GM19397 (cell line): Measurements from ENCODE around the gene DEPP1.
"Not testable (repeated sequence)": the region's sequence is repeated elsewhere in the genome, so short reads cannot be mapped to it uniquely, and the experiment has no call there.

Experiments used
- ATAC-seq: cut with Tn5 transposase; IDR thresholded peaks from one replicate; pipeline ENCODE4 v1.9.1; 2021; ENCODE audit warnings: mild to moderate bottlenecking, moderate library complexity; ENCODE audit not compliant: unreplicated experiment

Gene DEPP1, protein sequence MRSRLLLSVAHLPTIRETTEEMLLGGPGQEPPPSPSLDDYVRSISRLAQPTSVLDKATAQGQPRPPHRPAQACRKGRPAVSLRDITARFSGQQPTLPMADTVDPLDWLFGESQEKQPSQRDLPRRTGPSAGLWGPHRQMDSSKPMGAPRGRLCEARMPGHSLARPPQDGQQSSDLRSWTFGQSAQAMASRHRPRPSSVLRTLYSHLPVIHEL

DNA sequence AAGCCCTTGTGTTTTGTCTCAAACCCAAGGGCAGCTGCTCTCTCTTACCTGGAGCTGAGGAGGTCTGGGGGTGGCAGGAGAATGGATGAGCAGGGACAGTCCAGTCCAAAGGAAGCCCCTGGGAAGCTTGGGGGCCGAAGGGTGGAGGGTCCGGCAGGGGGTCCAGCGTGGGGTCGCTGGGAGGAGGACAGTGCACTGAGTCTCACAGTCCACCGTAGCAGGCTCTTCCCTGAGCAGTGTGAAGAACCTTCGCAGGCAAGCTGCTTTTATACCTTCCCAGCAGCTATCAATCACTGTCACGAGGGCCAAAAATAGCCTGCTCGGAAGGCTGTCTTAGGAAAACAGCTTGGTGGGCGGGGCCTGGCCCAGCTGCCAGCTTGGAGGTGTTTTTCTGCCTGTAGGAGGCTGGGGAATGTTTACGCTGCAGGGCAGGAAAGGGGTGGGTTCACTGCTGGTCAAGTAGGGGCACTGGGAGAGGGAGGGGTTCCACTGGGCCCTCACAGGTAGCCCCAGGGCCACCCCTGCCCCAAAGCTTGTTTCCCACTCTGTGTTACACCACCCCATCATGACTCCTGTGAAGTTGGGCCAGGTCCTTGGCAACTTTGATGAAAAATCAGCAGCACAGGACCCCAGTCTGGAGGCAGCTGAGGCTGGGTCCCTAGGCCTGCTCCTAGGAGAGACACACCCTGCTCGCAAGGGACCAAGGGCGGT, at the start of gene DEPP1:
DEPP1 (minus strand) TSS at position 240 of the 711 bp plus-strand sequence. CDS start 779 bp downstream, outside the sequence.
- no peak for ATAC-seq

GRCh38 chr10:45023426-45023825, 44.8 kb upstream of the DEPP1 start:
- no peak for ATAC-seq

DNA sequence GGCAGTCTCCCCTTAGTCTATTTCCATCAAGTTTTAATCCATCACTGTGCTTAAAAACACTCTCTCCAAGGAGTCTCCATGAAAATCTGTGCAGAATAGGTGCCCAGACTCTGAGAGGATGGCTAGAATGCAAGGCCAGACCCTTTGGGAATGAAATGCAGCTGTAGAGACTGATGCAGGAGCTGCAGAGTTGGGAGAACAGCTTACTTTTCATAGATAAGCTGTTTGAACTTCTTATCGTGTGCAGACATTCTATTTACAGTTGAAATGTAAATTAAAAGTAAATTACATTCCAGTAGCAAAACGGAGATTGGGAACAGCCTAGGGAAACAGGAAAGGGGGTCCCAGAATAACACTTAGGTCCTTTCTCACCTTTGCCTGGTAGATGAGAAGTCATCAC, 37.0 kb upstream of the DEPP1 start:
- no peak for ATAC-seq

DNA sequence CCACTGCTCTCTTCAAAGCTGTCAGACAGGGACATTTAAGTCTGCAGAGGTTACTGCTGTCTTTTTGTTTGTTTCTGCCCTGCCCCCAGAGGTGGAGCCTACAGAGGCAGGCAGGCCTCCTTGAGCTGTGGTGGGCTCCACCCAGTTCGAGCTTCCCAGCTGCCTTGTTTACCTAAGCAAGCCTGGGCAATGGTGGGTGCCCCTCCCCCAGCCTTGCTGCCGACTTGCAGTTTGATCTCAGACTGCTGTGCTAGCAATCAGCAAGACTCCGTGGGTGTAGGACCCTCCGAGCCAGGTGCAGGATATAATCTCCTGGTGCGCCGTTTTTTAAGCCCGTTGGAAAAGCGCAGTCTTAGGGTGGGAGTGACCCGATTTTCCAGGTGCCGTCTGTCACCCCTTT, 35.9 kb upstream of the DEPP1 start:
- not testable (repeated sequence) for ATAC-seq

GRCh38 chr10:45008524-45009161, 30.0 kb upstream of the DEPP1 start:
- ATAC-seq, result peak; percentile 72

- no peak for ATAC-seq
Observed at GRCh38 chr10:45006276-45007030, 27.8 kb upstream of the DEPP1 start.

DNA sequence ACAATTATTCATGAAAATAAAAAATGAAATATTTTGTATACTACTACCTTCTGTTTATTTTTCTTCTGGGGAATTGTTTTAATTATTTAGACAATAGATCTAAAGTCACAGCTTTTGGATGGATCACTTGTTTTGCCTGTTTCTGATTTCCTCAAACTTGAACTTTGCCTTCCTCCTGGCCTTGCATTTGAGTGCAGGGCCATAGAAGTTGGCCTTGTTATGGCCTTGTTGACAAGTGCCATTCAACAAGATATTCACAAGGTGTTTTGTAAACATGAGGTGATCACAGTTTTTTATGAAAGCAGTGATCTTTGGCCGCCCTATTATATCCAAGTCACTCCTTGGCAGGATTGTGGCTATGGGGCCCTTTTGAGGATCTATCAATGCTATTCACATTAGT, 26.7 kb upstream of the DEPP1 start:
- no peak for ATAC-seq

DNA sequence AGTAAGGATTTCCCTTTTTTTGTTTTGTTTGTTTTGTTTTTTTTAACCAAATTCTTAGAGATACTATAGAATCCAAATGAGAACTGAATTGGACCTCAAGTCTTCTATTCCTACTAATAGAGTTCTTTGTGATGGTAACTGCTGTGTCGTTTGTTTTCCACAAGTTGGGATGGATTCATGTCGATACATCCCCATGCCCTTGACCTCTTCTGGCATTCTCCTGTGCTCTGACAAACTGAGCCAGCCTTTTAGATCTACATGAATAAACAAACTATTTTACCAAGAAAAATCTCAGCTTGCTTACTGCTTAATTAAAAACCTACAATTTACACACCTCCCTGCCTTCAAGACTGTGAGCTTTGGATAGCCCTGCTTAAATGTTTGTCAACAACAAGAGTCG, 26.1 kb upstream of the DEPP1 start:
- no peak for ATAC-seq

DNA sequence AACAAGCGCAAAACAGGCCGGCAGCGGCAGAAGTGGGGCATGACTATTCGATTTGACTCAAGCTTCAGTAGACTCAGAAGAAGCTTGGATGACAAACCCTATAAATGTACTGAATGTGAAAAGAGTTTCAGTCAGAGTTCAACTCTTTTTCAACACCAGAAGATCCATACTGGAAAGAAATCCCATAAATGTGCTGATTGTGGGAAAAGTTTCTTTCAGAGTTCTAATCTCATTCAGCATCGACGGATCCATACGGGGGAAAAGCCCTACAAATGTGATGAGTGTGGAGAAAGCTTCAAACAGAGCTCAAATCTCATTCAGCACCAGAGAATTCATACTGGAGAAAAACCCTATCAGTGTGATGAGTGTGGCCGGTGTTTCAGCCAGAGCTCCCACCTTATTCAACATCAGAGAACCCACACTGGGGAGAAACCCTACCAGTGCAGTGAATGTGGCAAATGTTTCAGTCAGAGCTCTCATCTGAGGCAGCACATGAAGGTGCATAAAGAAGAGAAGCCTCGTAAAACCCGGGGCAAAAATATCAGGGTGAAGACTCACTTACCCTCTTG, 24.9 kb upstream of the DEPP1 start:
- no peak for ATAC-seq

DNA sequence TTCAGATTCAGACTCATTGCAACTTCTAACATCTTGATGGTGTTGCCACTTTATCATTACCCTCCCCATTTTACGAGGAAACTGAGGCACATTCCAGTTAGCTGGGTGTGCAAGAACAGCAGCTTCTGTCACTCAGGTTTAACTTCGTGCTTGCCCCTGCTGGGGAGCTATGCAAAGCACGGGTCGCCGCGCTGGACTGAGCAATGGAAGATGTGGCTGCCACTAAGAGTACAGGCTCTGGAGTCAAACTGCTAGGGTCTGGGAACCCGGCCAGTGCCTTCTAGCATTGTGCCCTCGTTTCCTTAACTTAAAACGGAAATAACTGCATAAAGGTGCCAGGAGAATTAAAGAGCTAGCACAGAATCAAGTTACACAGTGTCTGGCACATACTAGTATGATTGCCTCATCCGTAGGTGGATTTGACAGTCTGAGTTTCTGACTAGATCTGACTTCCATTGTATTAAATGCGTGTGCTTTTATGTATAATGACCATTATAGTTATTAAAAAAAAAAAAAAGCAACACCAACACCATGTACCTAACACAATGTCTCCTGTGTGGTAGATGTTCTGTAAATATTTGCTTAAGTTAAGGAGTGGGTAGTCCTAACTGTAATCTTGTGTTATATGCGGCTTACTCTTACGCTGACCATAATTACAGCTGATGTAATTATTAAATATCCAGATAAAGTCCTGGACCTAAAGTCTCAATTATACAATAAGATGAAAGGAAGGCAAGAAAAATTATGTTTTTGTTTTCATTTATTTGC, 23.0 kb upstream of the DEPP1 start:
- peak; percentile 72 for ATAC-seq

GRCh38 chr10:45000752-45001380, 22.3 kb upstream of the DEPP1 start, which contains the start of gene ZNF22:
ZNF22 (plus strand) TSS chr10:45000923; CDS start chr10:45003369, 2,446 bp downstream.
- ATAC-seq, result peak; percentile 81

DNA sequence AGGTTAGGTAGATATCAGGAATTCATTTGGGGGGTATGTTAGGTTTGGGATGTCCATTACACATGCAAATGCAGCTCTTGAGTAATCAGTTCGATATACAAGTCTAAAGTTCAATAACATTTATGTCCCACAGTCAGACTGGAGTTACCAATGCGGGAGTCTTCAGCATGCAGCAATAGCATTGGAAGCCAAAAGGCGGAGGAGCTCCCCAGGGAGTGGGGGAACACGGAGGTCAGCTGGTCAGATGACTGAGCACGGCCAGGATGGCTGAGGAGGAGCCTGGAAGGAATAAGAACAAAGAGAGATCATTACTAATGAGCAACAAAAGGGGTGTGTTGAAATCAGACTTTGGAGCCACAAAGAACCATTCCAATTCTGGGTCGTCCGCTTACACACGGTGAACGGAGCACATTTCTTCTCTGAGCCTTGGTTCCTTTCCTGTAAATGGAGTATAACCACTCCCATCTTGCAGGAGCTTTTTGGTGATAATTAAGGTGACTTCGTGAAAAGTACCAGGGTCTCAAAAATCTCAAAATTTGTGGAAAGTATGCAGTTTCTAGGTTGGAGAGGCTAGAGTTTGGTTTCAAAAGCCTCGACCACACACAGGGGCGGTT, 21.6 kb upstream of the DEPP1 start:
- ATAC-seq, result no peak

GRCh38 chr10:44998146-44998631, 19.6 kb upstream of the DEPP1 start:
- ATAC-seq, result no peak

- ATAC-seq, result no peak
Observed at GRCh38 chr10:44997105-44997748, 18.6 kb upstream of the DEPP1 start.

GRCh38 chr10:44995914-44996669, 17.5 kb upstream of the DEPP1 start:
- ATAC-seq, result no peak

- ATAC-seq, result no peak
Observed at GRCh38 chr10:44995581-44995913, 16.9 kb upstream of the DEPP1 start.

GRCh38 chr10:44994752-44995530, 16.3 kb upstream of the DEPP1 start:
- ATAC-seq, result no peak
